COR-L47 (cell line): ENCODE data around the gene XRCC3.

ENCODE experiments used
- DNase-seq: peaks from one replicate; lab custom pipeline; 2025; lab: John Stamatoyannopoulos, UW

The XRCC3 gene

GRCh38 chr14:103725739-103726395 is 10.6 kb upstream of the XRCC3 start:
- DNase-seq: no peak

GRCh38 chr14:103725001-103725682 is 9.9 kb upstream of the XRCC3 start:
- DNase-seq: no peak

- no peak for DNase-seq
Measured at GRCh38 chr14:103724116-103724515, 8.9 kb upstream of the XRCC3 start.

GRCh38 chr14:103723748-103724081 is 8.5 kb upstream of the XRCC3 start:
- DNase-seq: no peak

- DNase-seq: no peak
Measured at GRCh38 chr14:103721334-103722120, 6.3 kb upstream of the XRCC3 start.

- DNase-seq: no peak
Measured at GRCh38 chr14:103719751-103720150, 4.5 kb upstream of the XRCC3 start.

GRCh38 chr14:103718572-103718971 is 3.3 kb upstream of the XRCC3 start:
- DNase-seq: no peak

- no peak for DNase-seq
Measured at GRCh38 chr14:103716899-103717411, 1.7 kb upstream of the XRCC3 start.

- peak; percentile 27 for DNase-seq
Measured at GRCh38 chr14:103716091-103716801, 995 bp upstream of the XRCC3 start.

- DNase-seq: no peak
Measured at GRCh38 chr14:103714063-103714724, 1.1 kb downstream of the XRCC3 start.

GRCh38 chr14:103713304-103714062 is 1.8 kb downstream of the XRCC3 start:
- DNase-seq: no peak

- no peak for DNase-seq
Measured at GRCh38 chr14:103712633-103713247, 2.5 kb downstream of the XRCC3 start.

- peak; percentile 70 for DNase-seq
Measured at GRCh38 chr14:103711516-103712431, 3.5 kb downstream of the XRCC3 start.

- peak; percentile 28 for DNase-seq
Measured at GRCh38 chr14:103710771-103711377, 4.4 kb downstream of the XRCC3 start.

GRCh38 chr14:103709814-103710213 is 5.4 kb downstream of the XRCC3 start:
- no peak for DNase-seq

GRCh38 chr14:103708750-103709187 is 6.5 kb downstream of the XRCC3 start:
- DNase-seq: no peak

GRCh38 chr14:103707329-103708263 is 7.7 kb downstream of the XRCC3 start:
- no peak for DNase-seq
